NOMO-1 (cell line): ENCODE measurements around the gene AQP12B.

Source experiments
- DNase-seq, 2 experiments: peaks; one replicate each; lab custom pipeline; 2025; ENCODE audit not compliant: unreplicated experiment in 2 of 2; lab: John Stamatoyannopoulos, UW

The AQP12B gene

DNA sequence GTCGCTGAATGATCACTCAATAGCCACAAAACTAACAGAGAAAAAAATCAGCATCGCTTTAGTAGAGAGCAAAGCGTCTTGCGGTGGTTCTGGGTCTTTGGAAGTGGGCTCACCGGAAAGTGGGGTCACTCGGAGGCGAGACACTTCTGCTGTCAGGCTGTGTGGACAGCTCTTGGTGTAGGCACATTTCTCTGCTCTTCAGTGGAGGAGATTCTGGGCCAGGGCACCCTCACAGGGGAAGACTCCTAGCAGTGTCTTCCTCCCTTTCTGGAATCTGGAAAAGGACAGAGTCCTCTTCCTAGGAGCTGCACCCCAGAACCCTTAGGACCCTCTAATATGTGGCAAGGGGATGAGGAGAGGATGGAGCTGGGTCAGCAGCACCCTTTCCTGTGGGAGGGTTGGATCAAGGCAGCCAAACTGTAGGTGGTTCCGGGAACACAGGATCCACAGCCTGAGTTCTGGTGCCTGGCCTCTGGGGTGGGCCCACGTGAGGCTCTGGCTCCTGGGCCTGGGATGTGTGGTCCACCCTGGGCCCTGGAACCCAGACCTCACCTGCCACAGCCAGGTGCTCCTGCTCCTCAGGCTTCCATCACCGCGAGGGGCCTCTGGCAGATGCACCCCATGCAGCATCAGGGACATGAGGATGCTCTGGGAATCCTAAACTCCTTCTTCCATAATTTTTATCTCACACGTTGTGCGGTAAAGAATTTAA, 32.3 kb downstream of the AQP12B start:
- no peak for DNase-seq

GRCh38 chr2:240649331-240649730, 33.4 kb downstream of the AQP12B start:
- DNase-seq = no peak

- no peak for DNase-seq
Observed at GRCh38 chr2:240648650-240649275, 33.9 kb downstream of the AQP12B start.

- no peak for DNase-seq
Observed at GRCh38 chr2:240648155-240648649, 34.5 kb downstream of the AQP12B start.

DNA sequence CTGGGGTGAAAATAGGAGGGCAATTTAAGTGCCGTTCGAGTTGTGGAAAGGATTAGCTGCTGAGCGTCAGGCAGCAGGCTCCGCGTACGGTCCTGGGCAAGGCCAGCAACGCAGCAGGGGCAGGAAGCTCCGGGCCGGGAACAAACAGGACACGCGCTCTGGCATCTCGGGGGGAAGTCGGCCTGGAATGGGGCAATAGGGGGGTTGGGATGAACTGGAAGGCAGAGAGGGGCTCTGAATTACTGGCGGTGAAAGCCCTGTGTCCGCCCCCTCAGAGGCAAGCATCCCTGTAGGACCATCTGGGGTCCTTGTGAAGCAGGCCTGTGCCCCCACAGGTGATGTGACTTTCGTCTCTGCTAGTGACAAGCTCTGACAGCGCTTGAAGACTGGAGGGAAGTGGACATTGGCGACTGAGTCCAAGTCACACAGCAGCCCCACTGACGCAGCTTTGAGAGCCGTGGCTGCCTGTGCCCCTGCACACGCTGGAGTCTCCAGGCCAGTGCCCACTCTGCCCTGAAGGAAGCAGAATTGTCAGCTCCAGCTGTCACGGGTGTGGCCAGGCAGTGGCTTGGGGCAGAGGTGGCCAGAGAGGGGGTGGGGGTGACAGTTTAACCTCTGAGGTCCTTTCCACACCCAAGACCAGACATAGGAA, 35.1 kb downstream of the AQP12B start:
- DNase-seq = no peak

DNA sequence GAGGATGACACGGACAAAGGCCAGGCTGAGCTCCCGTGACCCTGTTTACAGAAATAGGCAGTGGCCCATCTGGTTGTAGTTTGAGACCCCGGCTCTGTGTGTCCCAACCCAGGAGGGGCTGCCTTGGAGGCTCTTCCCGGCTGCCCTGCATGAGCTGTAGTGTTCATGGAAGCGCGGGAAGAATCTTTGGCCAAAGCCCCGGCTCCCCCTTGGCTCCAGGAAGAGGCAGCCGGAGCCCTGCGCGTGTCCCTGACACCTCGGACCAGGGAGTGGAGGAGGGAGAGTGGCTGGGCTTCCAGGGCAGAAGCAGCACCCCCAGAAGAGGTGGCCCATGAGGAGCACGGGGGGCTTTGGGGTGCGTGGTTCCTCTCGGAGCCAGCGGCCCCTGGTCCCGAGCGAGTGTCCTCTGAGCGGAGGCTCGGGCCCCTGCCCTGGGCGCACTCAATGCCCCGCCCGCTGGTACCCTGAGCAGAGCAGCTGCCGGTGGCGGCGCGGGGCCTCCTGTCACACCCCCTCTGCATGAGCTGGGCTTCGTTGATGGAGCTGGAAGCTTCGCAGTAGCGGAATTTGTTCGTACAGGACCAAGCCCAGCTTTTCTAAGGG, 35.7 kb downstream of the AQP12B start:
- DNase-seq = no peak

GRCh38 chr2:240646176-240646899, 36.3 kb downstream of the AQP12B start:
- peak; percentile 21 to 27 for DNase-seq

- no peak for DNase-seq
Observed at GRCh38 chr2:240645801-240646175, 36.9 kb downstream of the AQP12B start.

DNA sequence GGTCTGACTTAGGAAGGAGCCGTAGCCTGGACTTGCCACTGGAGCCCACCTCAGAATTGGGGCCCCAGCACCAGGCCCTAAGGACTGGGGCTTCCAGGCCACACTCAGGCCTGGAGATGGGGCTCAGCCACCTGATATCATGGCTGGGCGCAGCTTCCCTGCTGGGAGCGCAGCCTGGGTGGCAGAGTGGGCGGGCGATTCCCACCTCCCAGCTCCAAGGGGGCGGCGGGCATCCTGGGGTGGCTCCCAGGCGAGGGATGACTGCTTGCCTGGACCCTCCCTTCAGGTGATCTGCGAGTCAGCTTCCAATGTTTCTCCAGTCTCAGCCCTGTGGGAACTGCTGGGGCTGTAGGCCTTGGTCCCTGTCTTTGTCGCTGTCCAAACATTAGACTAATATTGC, 37.3 kb downstream of the AQP12B start:
- DNase-seq = no peak

- no peak for DNase-seq
Observed at GRCh38 chr2:240644859-240645301, 37.8 kb downstream of the AQP12B start.

DNA sequence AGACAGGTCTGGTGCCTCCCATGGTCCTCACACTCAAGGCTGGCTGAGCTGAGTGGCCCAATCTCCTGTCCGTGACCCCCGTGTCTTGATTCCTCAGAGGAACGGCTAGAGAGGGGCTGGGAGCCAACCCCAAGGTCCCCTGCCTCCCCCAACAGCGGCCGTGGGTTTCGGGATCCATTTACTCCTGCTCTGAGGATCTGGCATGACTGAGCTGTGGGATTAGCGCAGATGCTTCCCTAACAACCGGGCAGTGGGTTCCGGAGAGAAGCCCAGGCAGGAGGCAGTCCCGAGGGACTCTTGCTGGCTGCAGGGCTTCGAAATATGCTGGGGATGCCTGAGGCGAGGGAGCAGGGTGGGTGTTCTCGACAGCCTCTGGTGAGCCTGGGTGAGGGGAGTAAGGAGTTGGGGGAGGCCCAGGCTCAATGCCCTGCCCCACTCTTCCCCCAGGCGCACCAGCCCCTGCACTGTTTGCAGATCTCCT, 38.5 kb downstream of the AQP12B start:
- DNase-seq = no peak

- no peak for DNase-seq
Observed at GRCh38 chr2:240643811-240644150, 38.9 kb downstream of the AQP12B start.

DNA sequence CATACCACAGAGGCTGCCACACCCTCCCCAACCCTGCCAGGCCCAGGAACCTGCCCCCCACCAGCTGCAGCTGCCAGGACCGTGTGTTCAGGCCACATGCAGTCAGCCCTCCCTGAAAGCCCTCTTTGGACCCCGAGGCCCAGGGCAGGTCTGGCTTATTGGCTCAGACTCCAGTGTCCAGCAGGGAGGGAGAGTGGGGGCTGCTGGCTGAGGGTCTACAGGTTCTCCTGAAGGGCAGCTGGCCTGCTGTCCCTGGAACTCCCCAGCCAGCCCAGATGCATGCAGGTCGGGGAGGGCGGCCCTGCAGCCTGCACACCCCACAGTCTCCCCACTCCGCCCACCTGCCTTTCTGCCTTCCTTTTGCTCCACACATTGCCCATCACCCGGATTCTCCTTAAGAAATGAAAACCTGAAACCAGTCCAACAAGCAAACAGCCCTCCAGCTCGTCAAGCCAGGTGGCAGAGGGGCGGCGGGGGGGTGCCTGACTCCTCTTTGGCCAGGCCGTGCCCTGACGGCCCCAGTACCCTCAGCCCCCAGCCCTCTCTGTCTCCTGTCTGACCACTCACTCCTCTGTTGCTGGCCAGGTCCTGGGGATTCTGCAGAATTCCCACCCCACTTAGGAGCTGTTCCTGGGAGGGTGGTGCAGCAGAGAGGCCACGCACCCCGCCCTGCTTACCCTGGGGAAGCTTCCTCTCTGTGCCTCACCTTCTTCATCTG, 39.4 kb downstream of the AQP12B start:
- DNase-seq = no peak

- DNase-seq = no peak
Observed at GRCh38 chr2:240642806-240643092, 39.9 kb downstream of the AQP12B start.

DNA sequence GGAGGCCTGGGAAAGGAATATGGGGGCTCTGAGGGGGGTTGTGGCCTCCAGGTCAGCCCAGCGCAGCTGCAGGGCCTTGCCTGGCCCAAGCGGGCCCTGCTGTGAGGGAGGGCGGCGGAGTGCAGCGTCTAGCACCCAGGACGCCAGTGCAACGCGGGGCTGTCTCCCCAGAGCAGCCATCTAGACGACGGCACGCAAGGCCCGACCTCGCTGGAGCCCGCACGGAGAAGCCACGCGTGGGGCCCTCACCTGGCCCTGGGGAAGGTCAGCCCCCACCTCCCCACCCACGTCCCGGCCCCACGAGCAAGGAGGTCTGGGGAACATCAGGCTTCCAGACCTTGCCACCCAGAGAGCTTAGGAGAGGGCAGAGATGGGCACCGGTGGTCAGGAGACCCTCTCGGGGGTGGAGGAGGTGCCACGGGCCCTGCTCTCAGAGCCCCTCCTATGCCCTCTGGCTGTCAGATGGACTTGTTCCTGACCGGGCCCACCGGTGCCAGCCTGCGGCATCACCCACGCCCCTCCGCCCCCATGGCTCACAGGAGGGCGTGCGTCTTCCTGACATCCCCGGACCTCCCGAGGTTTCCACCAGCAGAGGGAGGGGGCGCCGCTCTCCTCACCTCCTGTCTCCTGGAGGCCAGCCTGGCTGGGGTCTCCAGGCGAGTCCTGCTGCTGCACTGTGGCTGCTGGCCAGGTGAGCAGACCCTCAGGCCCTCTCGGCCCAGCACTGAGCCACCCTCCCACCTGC, 40.5 kb downstream of the AQP12B start:
- no peak for DNase-seq

- no peak for DNase-seq
Observed at GRCh38 chr2:240640939-240641338, 41.7 kb downstream of the AQP12B start.

- DNase-seq = no peak
Observed at GRCh38 chr2:240639566-240639965, 43.1 kb downstream of the AQP12B start.

GRCh38 chr2:240638512-240639160, 44.0 kb downstream of the AQP12B start:
- no peak for DNase-seq

- DNase-seq = no peak
Observed at GRCh38 chr2:240637901-240638345, 44.8 kb downstream of the AQP12B start.
